Activated CD4-positive, alpha-beta T cell treated with anti-CD3 and anti-CD28 coated beads for 36 hours (primary cell): ENCODE measurements around the gene COL8A2. TPM values are rescaled to one million over a fixed set of nuclear protein-coding genes. Genes with fewer than 3 reads are reported as not detected.

Experiments
- ATAC-seq: fragments of 200-7000 bp; cut with Tn5 transposase; one replicate; pipeline ENCODE4 v1.10.0; 2021; ENCODE audit warnings: mild to moderate bottlenecking, moderate library complexity
- CTCF ChIA-PET: fragments of 350-600 bp; sonication (Branson Sonifier 250); formaldehyde crosslinking; loops from one replicate; lab custom pipeline; 2021; ENCODE audit warnings: antibody characterized with exemption; lab: Charles Lee
- POLR2A ChIA-PET: fragments of 350-600 bp; sonication (Branson Sonifier 250); formaldehyde crosslinking; loops from one replicate; lab custom pipeline; 2021; ENCODE audit warnings: antibody characterized with exemption, inconsistent platforms; lab: Charles Lee
- DNase-seq: peaks from one replicate; pipeline ENCODE4 v3.0.0-alpha.2; 2020
- H3K27ac Mint-ChIP-seq: one replicate; pipeline ENCODE4 v1.8.0; 2021; ENCODE audit warnings: mixed read lengths
- H3K27me3 Mint-ChIP-seq: one replicate; pipeline ENCODE4 v1.8.0; 2021; ENCODE audit warnings: mixed read lengths
- H3K36me3 Mint-ChIP-seq: one replicate; pipeline ENCODE4 v1.8.0; 2021; ENCODE audit warnings: low read depth, mixed read lengths
- H3K4me1 Mint-ChIP-seq: one replicate; pipeline ENCODE4 v1.8.0; 2021; ENCODE audit warnings: mixed read lengths
- H3K4me3 Mint-ChIP-seq: one replicate; pipeline ENCODE4 v1.8.0; 2021; ENCODE audit warnings: mild to moderate bottlenecking, moderate library complexity, mixed read lengths
- H3K9me3 Mint-ChIP-seq: one replicate; pipeline ENCODE4 v1.8.0; 2021; ENCODE audit warnings: low read depth, mixed read lengths
- intact Hi-C, 2 experiments: fragments of 100-400 bp; cut with DNase I in 1 of 2; cut with micrococcal nuclease in 1 of 2; formaldehyde crosslinking; loops; one replicate each; pipeline versions ENCODE4 v1.14.2 to v1.15.1; 2022 to 2024; cut with DNase I, micrococcal nuclease
- total RNA-seq, 2 experiments: library from RNA; stranded (reverse); gene quantifications; one replicate each; pipeline ENCODE4 v1.2.3, GENCODE V29; 2021

COL8A2 gene
- total RNA-seq, 2 experiments from 2014 or later = 0.05 TPM

DNA sequence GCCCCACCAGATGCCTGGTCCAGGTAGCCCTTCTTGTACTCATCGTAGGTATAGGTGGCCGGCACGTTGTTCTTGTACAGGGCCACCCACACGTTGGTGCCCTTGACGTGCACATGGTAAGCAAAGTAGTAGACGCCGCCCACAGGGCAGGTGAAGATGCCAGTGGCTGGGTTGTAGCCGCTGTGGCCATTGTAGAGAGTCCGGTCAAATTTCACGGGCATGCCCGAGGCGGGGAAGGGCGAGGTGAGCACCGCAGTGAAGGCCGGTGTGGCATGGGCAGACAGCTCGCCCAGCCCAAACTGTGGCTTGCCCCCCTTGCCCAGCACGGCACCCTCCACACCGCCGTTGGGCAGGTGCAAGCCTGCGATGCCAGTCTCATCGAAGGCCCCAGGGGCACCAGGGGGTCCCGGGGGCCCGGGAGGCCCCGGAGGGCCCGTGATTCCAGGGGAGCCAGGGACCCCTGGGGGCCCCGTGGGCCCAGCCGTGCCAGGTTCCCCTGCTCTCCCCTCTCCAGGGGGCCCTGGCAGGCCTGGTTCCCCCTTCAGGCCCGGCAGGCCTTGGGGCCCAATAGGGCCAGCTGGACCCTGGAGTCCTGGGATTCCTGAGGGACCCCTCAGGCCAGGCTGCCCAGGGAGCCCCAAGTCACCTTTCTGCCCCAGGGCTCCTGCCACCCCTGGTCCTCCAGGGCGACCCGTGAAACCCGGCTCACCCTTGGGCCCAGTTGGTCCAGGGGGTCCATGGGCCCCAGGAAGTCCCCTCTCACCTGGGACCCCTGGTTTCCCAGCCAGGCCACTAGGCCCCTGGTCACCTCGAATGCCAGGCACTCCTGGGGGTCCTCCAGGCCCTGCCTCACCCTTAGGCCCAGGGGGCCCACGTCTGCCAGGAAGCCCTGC is 27.1 kb downstream of the COL8A2 start:
- Mint-ChIP-seq H3K9me3 (no peaks in the 10 kb centered on the region), H3K27me3 (no peaks in the 10 kb centered on the region), H3K4me3 (no peak overlapping the region), H3K36me3 (peaks cover 6% of the 10 kb centered on the region), H3K27ac (no peak overlapping the region), H3K4me1 (no peaks in the 10 kb centered on the region)
- ChIA-PET POLR2A (no interaction called here), CTCF (interaction anchor here (0.7 to 2.0 kb wide), 6 partner anchors 39 to 280 kb away, joined by 3 to 7 read pairs (median 3); partner anchors contain the start of gene TRAPPC3)
- DNase-seq (no peak), ATAC-seq (no peak)
- intact Hi-C loops = no loop called here

DNA sequence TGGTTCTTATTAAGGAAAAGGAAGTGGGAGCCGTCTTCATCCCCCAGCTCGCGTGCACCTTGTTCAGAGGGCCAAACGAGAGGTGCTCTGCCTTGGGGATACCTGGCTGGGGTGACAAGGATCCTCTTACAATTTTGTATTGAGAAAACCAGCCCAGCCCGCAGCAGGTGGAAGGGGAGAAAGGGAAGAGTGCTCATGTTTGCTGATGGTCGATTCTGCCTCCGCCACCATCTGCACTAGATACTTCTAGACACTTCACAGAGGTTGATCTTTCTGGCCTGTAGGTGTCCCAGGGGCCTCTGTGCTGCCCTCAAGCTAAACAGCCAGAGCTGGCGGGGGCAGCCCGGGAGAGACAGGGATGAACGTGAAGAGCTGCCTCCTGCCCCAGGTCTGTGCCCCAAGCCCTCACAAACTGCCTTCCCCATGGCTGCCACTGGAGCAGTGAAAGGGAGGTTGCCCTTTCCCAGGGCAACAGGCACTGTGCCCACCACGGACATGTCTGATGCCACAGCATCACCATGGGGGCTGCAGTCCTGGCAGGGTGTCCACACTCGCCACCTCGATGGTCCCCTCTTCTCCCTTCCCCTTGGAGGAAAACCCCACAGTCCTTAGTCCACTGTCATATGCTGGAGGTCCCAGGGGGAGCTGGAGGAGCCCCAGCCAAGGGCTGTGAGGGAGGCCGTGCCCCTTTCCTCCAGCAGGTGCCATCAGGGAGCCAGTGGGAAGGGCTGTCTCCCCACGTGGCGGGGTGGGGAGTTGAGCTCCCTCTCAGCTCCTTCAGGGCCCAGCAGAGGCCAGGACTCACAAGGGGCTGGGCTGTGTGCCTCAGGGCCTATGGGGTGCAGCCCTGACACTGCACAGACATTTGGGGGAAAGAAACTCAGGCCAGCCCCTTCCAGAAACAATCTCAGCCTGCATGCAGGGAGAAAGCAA is 28.3 kb downstream of the COL8A2 start:
- DNase-seq (peak; percentile 33), ATAC-seq (no peak)
- intact Hi-C loops = no loop called here
- ChIA-PET CTCF (interaction anchor here (0.6 to 2.2 kb wide), 9 partner anchors 10 to 282 kb away, joined by 3 to 9 read pairs (median 4); no protein-coding TSS in a partner anchor), POLR2A (interaction anchor here (0.6 kb wide), 1 partner anchor 53 kb away, joined by 6 read pairs; the partner anchor contains the start of gene TRAPPC3)
- no peaks in the 10 kb centered on the region for H3K9me3 Mint-ChIP-seq
- peaks cover 13% of the 10 kb centered on the region for H3K36me3 Mint-ChIP-seq
- H3K4me3 Mint-ChIP-seq = no peak overlapping the region
- peak overlapping the region; percentile 31 for H3K27ac Mint-ChIP-seq
- H3K27me3 Mint-ChIP-seq = no peaks in the 10 kb centered on the region
- H3K4me1 Mint-ChIP-seq = peaks cover 2% of the 10 kb centered on the region

DNA sequence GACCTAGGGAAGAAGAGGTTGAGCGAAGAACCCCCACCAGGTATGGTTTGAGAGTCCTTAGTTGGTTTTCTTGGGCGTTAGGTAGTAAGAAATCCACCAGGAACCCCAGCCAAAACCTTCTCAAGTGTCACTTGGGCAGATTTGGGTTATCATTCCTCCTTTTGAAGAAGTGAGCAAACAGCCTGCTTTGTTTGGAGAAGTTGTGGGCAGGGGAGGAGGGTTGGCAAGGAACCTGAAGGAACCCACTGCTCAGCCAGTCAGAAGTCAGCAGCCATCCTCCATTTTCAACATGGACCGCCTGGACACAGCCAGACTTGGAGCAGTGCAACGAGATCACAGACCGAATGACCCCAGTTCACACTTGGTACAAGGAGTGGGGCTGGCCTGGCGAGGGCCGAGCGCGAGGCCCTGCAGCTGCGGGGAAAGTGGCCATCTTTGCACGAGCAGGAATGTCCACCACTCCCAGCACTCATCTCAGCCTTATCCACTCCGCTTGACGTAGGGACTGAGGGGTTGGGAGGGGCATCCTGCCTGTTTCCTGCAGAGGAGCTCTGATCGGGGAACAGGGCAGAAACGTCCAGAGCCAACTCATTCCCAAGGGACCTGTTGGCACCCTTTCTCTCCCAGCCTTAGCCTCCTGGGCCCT is 29.1 kb downstream of the COL8A2 start:
- Mint-ChIP-seq H3K4me3 (no peak overlapping the region), H3K4me1 (peaks cover 5% of the 10 kb centered on the region), H3K27me3 (no peaks in the 10 kb centered on the region), H3K36me3 (peaks cover 16% of the 10 kb centered on the region), H3K27ac (no peak overlapping the region), H3K9me3 (no peaks in the 10 kb centered on the region)
- ATAC-seq (no peak), DNase-seq (no peak)
- ChIA-PET POLR2A (interaction anchor here (0.6 to 0.7 kb wide), 2 partner anchors 122 to 133 kb away, joined by 3 to 4 read pairs; no protein-coding TSS in a partner anchor), CTCF (interaction anchor here (0.6 to 2.2 kb wide), 9 partner anchors 8 to 318 kb away, joined by 3 to 9 read pairs (median 5); partner anchors contain the start of gene TRAPPC3)
- intact Hi-C loops = no loop called here

GRCh38 chr1:36094621-36095061 is 30.4 kb downstream of the COL8A2 start:
- H3K4me1 Mint-ChIP-seq = peaks cover 12% of the 10 kb centered on the region
- no peak overlapping the region for H3K27ac Mint-ChIP-seq
- H3K27me3 Mint-ChIP-seq = no peaks in the 10 kb centered on the region
- DNase-seq (no peak), ATAC-seq (no peak)
- CTCF ChIA-PET = interaction anchor here (0.8 to 2.2 kb wide), 5 partner anchors 9 to 319 kb away, joined by 3 to 9 read pairs (median 5); no protein-coding TSS in a partner anchor
- H3K9me3 Mint-ChIP-seq = no peaks in the 10 kb centered on the region
- peaks cover 21% of the 10 kb centered on the region for H3K36me3 Mint-ChIP-seq
- POLR2A ChIA-PET = interaction anchor here (0.7 kb wide), 1 partner anchor 188 kb away, joined by 3 read pairs; no protein-coding TSS in a partner anchor
- intact Hi-C loops = no loop called here
- H3K4me3 Mint-ChIP-seq = no peak overlapping the region

- intact Hi-C loops = no loop called here
- Mint-ChIP-seq H3K4me3 (no peak overlapping the region), H3K36me3 (peaks cover 27% of the 10 kb centered on the region), H3K27ac (no peak overlapping the region), H3K4me1 (peaks cover 15% of the 10 kb centered on the region), H3K27me3 (no peaks in the 10 kb centered on the region), H3K9me3 (no peaks in the 10 kb centered on the region)
- DNase-seq (no peak), ATAC-seq (no peak)
- ChIA-PET CTCF (interaction anchor here (0.6 to 1.0 kb wide), 3 partner anchors 56 to 290 kb away, joined by 3 to 4 read pairs (median 4); partner anchors contain the start of gene TRAPPC3), POLR2A (no interaction called here)
These were observed 31.1 kb downstream of the COL8A2 start for GRCh38 chr1:36093929-36094328.

- ATAC-seq = no peak
- Mint-ChIP-seq H3K4me3 (no peak overlapping the region), H3K27me3 (no peaks in the 10 kb centered on the region), H3K36me3 (peaks cover 27% of the 10 kb centered on the region), H3K27ac (no peak overlapping the region), H3K9me3 (no peaks in the 10 kb centered on the region), H3K4me1 (peaks cover 15% of the 10 kb centered on the region)
- ChIA-PET POLR2A (no interaction called here), CTCF (interaction anchor here (0.7 to 1.0 kb wide), 2 partner anchors 56 to 289 kb away, joined by 3 to 4 read pairs; partner anchors contain the start of gene TRAPPC3)
- no peak for DNase-seq
- intact Hi-C loops = no loop called here
These were observed 31.8 kb downstream of the COL8A2 start for GRCh38 chr1:36093226-36093625.

DNA sequence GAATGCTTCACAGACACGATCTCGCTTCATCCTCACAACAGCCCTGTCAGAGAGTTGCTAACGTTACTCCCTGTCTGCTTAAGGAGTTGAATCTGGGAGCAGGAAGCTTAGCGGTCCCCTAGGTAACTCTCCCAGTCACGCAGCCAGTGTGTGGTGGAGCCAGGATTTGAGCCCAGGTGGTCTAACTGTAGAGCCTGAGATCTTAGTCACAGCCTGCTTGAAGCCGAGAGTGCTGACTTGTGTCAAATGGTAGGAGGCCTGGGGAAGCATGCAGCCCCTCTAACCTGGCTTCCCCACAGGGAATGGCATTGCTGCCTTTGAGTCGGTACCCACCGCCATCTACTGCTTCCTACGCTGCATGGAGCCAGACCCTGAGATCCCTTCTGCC is 32.2 kb downstream of the COL8A2 start:
- CTCF ChIA-PET = interaction anchor here (0.7 kb wide), 1 partner anchor 55 kb away, joined by 4 read pairs; no protein-coding TSS in a partner anchor
- POLR2A ChIA-PET = no interaction called here
- Mint-ChIP-seq H3K27me3 (no peaks in the 10 kb centered on the region), H3K4me1 (peaks cover 17% of the 10 kb centered on the region), H3K9me3 (no peaks in the 10 kb centered on the region), H3K36me3 (peaks cover 27% of the 10 kb centered on the region), H3K4me3 (no peak overlapping the region), H3K27ac (no peak overlapping the region)
- intact Hi-C loops = no loop called here
- ATAC-seq = no peak
- DNase-seq = no peak

- no peaks in the 10 kb centered on the region for H3K27me3 Mint-ChIP-seq
- POLR2A ChIA-PET = no interaction called here
- H3K4me3 Mint-ChIP-seq = no peak overlapping the region
- CTCF ChIA-PET = interaction anchor here (0.7 kb wide), 1 partner anchor 55 kb away, joined by 4 read pairs; no protein-coding TSS in a partner anchor
- intact Hi-C loops = no loop called here
- no peaks in the 10 kb centered on the region for H3K9me3 Mint-ChIP-seq
- peaks cover 27% of the 10 kb centered on the region for H3K36me3 Mint-ChIP-seq
- ATAC-seq (no peak), DNase-seq (no peak)
- H3K27ac Mint-ChIP-seq = no peak overlapping the region
- H3K4me1 Mint-ChIP-seq = peaks cover 17% of the 10 kb centered on the region
These were observed 32.7 kb downstream of the COL8A2 start for GRCh38 chr1:36092166-36092797.

DNA sequence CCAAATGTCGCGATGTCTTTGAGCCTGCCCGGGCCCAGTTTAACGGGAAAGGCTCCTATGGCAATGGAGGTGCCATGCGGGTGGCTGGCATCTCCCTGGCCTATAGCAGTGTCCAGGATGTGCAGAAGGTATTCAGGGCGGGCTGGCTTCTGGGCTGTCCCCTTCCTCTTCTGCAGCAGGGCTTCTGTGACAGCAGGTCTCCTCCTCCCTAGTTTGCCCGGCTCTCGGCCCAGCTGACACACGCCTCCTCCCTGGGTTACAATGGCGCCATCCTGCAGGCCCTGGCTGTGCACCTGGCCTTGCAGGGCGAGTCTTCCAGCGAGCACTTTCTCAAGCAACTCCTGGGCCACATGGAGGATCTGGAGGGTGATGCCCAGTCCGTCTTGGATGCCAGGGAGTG is 33.3 kb downstream of the COL8A2 start:
- ATAC-seq (no peak), DNase-seq (no peak)
- Mint-ChIP-seq H3K9me3 (no peaks in the 10 kb centered on the region), H3K27me3 (peaks cover 3% of the 10 kb centered on the region), H3K4me1 (peaks cover 17% of the 10 kb centered on the region), H3K4me3 (peak overlapping the region; percentile 15), H3K27ac (peak overlapping the region; percentile 65), H3K36me3 (peaks cover 27% of the 10 kb centered on the region)
- intact Hi-C loops = no loop called here
- CTCF ChIA-PET = interaction anchor here (0.6 kb wide), 1 partner anchor 251 kb away, joined by 3 read pairs; no protein-coding TSS in a partner anchor
- POLR2A ChIA-PET = no interaction called here

- POLR2A ChIA-PET = interaction anchor here (0.6 kb wide), 1 partner anchor 277 kb away, joined by 5 read pairs; no protein-coding TSS in a partner anchor
- no peak overlapping the region for H3K27ac Mint-ChIP-seq
These were observed 33.9 kb downstream of the COL8A2 start for GRCh38 chr1:36091141-36091540.

More at GRCh38 chr1:36091141-36091540, 33.9 kb downstream of the COL8A2 start:
- Mint-ChIP-seq H3K36me3 (peaks cover 27% of the 10 kb centered on the region), H3K27me3 (peaks cover 4% of the 10 kb centered on the region), H3K4me1 (peaks cover 17% of the 10 kb centered on the region), H3K4me3 (no peak overlapping the region), H3K9me3 (no peaks in the 10 kb centered on the region)
- intact Hi-C loops = no loop called here
- CTCF ChIA-PET = interaction anchor here (0.6 kb wide), 1 partner anchor 250 kb away, joined by 3 read pairs; no protein-coding TSS in a partner anchor
- ATAC-seq (no peak), DNase-seq (no peak)
